Measurements from ENCODE around the gene HMX2. TPM values are rescaled to one million over a fixed set of nuclear protein-coding genes. Genes with fewer than 3 reads are reported as not detected.

The HMX2 gene
- total and polyA plus RNA-seq, 7 experiments from 2014 or later = 0.14 to 0.24 TPM; not detected in 5

DNA sequence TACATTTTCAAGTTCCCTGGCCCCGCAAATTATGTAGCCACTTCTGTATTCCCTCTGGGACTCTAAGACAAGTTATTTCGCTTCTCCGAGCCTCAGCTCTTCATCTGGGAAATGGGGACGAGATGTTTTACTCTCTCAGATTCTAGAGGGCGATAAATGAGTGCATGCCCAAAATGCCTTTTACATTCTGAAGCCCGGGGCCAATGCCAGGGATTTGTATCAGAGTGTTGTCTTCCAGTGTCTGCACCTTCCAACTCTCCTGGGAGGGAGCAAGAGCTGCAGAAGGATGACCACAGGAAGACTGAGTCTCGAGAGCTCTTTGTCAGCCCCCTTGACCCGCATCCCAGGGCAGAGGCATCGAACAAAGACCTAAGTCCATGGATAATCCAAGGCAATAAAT lies 46.1 kb downstream of the HMX2 start:
- no peaks in the 10 kb centered on the region for H3K4me1 ChIP-seq (ENCODE audit: control insufficient read depth in 2 of 2, insufficient read depth in 2 of 2, low read length in 2 of 2)
- H3K36me3 ChIP-seq (ENCODE audit: control insufficient read depth in 2 of 3, insufficient read depth in 3 of 3, low read length in 3 of 3) = peaks cover 0 to 11% (median 0%) of the 10 kb centered on the region in 3 experiments
- H3K36me3 Mint-ChIP-seq = peaks cover 6 to 70% (median 48%) of the 10 kb centered on the region in 5 donors
- H3K4me3 ChIP-seq (ENCODE audit: low read length) = no peak overlapping the region
- H3K27me3 Mint-ChIP-seq = no peaks in the 10 kb centered on the region
- H3K27ac Mint-ChIP-seq = no peak overlapping the region
- CTCF ChIA-PET = no interaction called here
- intact Hi-C loops (cut with micrococcal nuclease) = no loop called here
- no peaks in the 10 kb centered on the region for H3K27me3 ChIP-seq (ENCODE audit: control insufficient read depth in 2 of 2, insufficient read depth in 2 of 2, low read length in 2 of 2)
- POLR2A ChIA-PET = no interaction called here
- H3K9me3 ChIP-seq (ENCODE audit: control insufficient read depth in 2 of 3, low read length in 3 of 3) = no peaks in the 10 kb centered on the region
- no peak overlapping the region for H3K4me3 Mint-ChIP-seq
- H3K9me3 Mint-ChIP-seq = peaks cover 0 to 8% (median 0%) of the 10 kb centered on the region in 11 donors
- H3K4me1 Mint-ChIP-seq = peaks cover 0 to 29% (median 0%) of the 10 kb centered on the region in 7 donors
- no peak for DNase-seq
- ATAC-seq = no peak
- no peak overlapping the region for H3K27ac ChIP-seq (ENCODE audit: low read depth, low read length)

Other genes starting within 250 kb of the HMX2 start
- not detected for gene FAM24A, start 237.5 kb upstream of the HMX2 start, total RNA-seq
- not detected for gene FAM24A, start 237.5 kb upstream of the HMX2 start, polyA plus RNA-seq
- 10 to 100 TPM in 3 of 5 experiments, 1 to 10 TPM in 2; 5.2 to 16.8 (median 12.5) TPM for gene C10orf88, start 193.9 kb upstream of the HMX2 start, total RNA-seq
- 1 to 10 TPM; 6.9 to 8.5 TPM for gene C10orf88, start 193.9 kb upstream of the HMX2 start, polyA plus RNA-seq
- gene PSTK, start 167.7 kb upstream of the HMX2 start, total RNA-seq = 10 to 100 TPM in 1 of 5 experiments, 1 to 10 TPM in 4; 4.3 to 13.2 (median 5.9) TPM
- gene PSTK, start 167.7 kb upstream of the HMX2 start, polyA plus RNA-seq = 1 to 10 TPM; 8.9 to 9.3 TPM
- gene IKZF5, start 139.3 kb upstream of the HMX2 start, total RNA-seq = 10 to 100 TPM; 15.8 to 57.7 (median 37.2) TPM
- gene IKZF5, start 139.3 kb upstream of the HMX2 start, polyA plus RNA-seq = 10 to 100 TPM; 17.8 to 25.9 TPM
- 10 to 100 TPM; 23.7 to 47.0 (median 27.3) TPM for gene ACADSB, start 139.1 kb upstream of the HMX2 start, total RNA-seq
- gene ACADSB, start 139.1 kb upstream of the HMX2 start, polyA plus RNA-seq = 10 to 100 TPM; 25.0 to 35.3 TPM
- not detected for gene HMX3, start 12.2 kb upstream of the HMX2 start, total RNA-seq
- gene HMX3, start 12.2 kb upstream of the HMX2 start, polyA plus RNA-seq = not detected
- 100 to 1,000 TPM in 3 of 5 experiments, 10 to 100 TPM in 2; 91.4 to 195 (median 171) TPM for gene BUB3, start 6.3 kb downstream of the HMX2 start, total RNA-seq
- gene BUB3, start 6.3 kb downstream of the HMX2 start, polyA plus RNA-seq = 100 to 1,000 TPM; 230 to 255 TPM

All from naive thymus-derived CD4-positive, alpha-beta T cell (primary cell).